NCI-H2227 (cell line): Measurements from ENCODE around the gene EPB41L2.
"Not testable (repeated sequence)": the region's sequence is repeated elsewhere in the genome, so short reads cannot be mapped to it uniquely, and the experiment has no call there.

Experiments
- DNase-seq: peaks from one replicate; lab custom pipeline; 2025; ENCODE audit not compliant: unreplicated experiment; lab: John Stamatoyannopoulos, UW

EPB41L2 gene

GRCh38 chr6:131063028-131063763 lies at the start of gene EPB41L2:
EPB41L2 (minus strand) TSS chr6:131063245; CDS start chr6:130956485, 106,760 bp downstream.
- DNase-seq, result peak; percentile 38

- DNase-seq, result no peak
Observed at GRCh38 chr6:131112249-131112648, 49.2 kb upstream of the EPB41L2 start.

GRCh38 chr6:131107151-131107550 lies 44.1 kb upstream of the EPB41L2 start:
- no peak for DNase-seq

GRCh38 chr6:131103901-131104300 lies 40.9 kb upstream of the EPB41L2 start:
- DNase-seq, result no peak

GRCh38 chr6:131103296-131103695 lies 40.3 kb upstream of the EPB41L2 start:
- DNase-seq, result no peak

- no peak for DNase-seq
Observed at GRCh38 chr6:131101911-131102680, 39.1 kb upstream of the EPB41L2 start.

GRCh38 chr6:131096786-131097185 lies 33.7 kb upstream of the EPB41L2 start:
- no peak for DNase-seq

GRCh38 chr6:131093334-131093733 lies 30.3 kb upstream of the EPB41L2 start:
- DNase-seq, result no peak

- DNase-seq, result not testable (repeated sequence)
Observed at GRCh38 chr6:131091944-131092343, 28.9 kb upstream of the EPB41L2 start.

- not testable (repeated sequence) for DNase-seq
Observed at GRCh38 chr6:131090339-131090738, 27.3 kb upstream of the EPB41L2 start.

- DNase-seq, result no peak
Observed at GRCh38 chr6:131084982-131085381, 21.9 kb upstream of the EPB41L2 start.

- DNase-seq, result no peak
Observed at GRCh38 chr6:131083687-131084086, 20.6 kb upstream of the EPB41L2 start.

GRCh38 chr6:131082335-131082734 lies 19.3 kb upstream of the EPB41L2 start:
- DNase-seq, result no peak

- DNase-seq, result no peak
Observed at GRCh38 chr6:131080084-131080483, 17.0 kb upstream of the EPB41L2 start.

GRCh38 chr6:131073577-131073976 lies 10.5 kb upstream of the EPB41L2 start:
- DNase-seq, result no peak

GRCh38 chr6:131070061-131070460 lies 7.0 kb upstream of the EPB41L2 start:
- no peak for DNase-seq

- DNase-seq, result no peak
Observed at GRCh38 chr6:131068165-131068564, 5.1 kb upstream of the EPB41L2 start.

- no peak for DNase-seq
Observed at GRCh38 chr6:131067521-131067920, 4.5 kb upstream of the EPB41L2 start.

GRCh38 chr6:131065824-131066171 lies 2.8 kb upstream of the EPB41L2 start:
- no peak for DNase-seq

GRCh38 chr6:131065112-131065823 lies 2.2 kb upstream of the EPB41L2 start:
- DNase-seq, result no peak

- no peak for DNase-seq
Observed at GRCh38 chr6:131063764-131064272, 773 bp upstream of the EPB41L2 start.
